Gastroesophageal sphincter (tissue), 4 donors: ENCODE data around the gene GLI3. TPM values are rescaled to one million over a fixed set of nuclear protein-coding genes. Genes with fewer than 3 reads are reported as not detected.

Experiments used
- ATAC-seq: fragments of 150-250 bp; one replicate; pipeline ENCODE4 v1.9.1; 2016; ENCODE audit warnings: mild to moderate bottlenecking, moderate library complexity
- H3K27ac ChIP-seq, 4 donors: fragments of 200-600 bp; sonication (generic) in 3 of 4; 1 replicate in 3 of 4; 2 replicates in 1 of 4; pipeline ENCODE4 v1.5.1; 2016 to 2019
- H3K27me3 ChIP-seq: fragments of 200-600 bp; sonication (generic); one replicate; pipeline ENCODE4 v1.5.1; 2019
- H3K36me3 ChIP-seq, 2 donors: fragments of 200-600 bp; sonication (generic); one replicate each; pipeline ENCODE4 v1.5.1; 2019; ENCODE audit warnings: control low read depth in 1 of 2
- H3K4me1 ChIP-seq, 3 donors: fragments of 200-600 bp; sonication (generic); 1 replicate in 2 of 3; 2 replicates in 1 of 3; pipeline ENCODE4 v1.5.1; 2016 to 2019; ENCODE audit warnings: control low read depth in 2 of 3
- H3K4me3 ChIP-seq, 2 donors: fragments of 200-600 bp; sonication (generic); one replicate each; pipeline ENCODE4 v1.5.1; 2019; ENCODE audit warnings: mild to moderate bottlenecking in 1 of 2, moderate library complexity in 1 of 2
- H3K9me3 ChIP-seq, 3 donors: fragments of 200-600 bp; sonication (generic); one replicate each; pipeline ENCODE4 v1.5.1; 2017 to 2019; ENCODE audit warnings: control low read depth in 2 of 3
- EP300 ChIP-seq: sonication (generic); formaldehyde crosslinking; IDR thresholded peaks from one replicate; pipeline ENCODE4 v1.6.1; 2017; ENCODE audit warnings: antibody characterized with exemption, mild to moderate bottlenecking
- POLR2A ChIP-seq, 2 donors: fragments of 450-650 bp; IDR thresholded peaks; one replicate each; pipeline ENCODE4 v1.6.1; 2017; ENCODE audit warnings: antibody characterized with exemption in 2 of 2, mild to moderate bottlenecking in 2 of 2, moderate library complexity in 1 of 2
- POLR2AphosphoS5 ChIP-seq: sonication (generic); formaldehyde crosslinking; IDR thresholded peaks from one replicate; pipeline ENCODE4 v1.6.1; 2017; ENCODE audit warnings: antibody characterized with exemption
- WGBS, 2 donors: methylation state at CpG; one replicate each; pipeline ENCODE4 v1.1.5; 2018; ENCODE audit warnings: low coverage in 1 of 2; 5-methylcytosine and 5-hydroxymethylcytosine counted together
- total RNA-seq, 4 donors: library from RNA; depleted of rRNA; stranded (reverse); fragments of >200 nt; gene quantifications; one replicate each; pipeline ENCODE4 v1.1.0, GENCODE V29; 2016
- TF ChIP-seq, protein P1 (sequence below), 4 experiments: fragments of 200-600 bp in 2 of 4; fragments of 450-650 bp in 2 of 4; sonication (generic) in 1 of 4; IDR thresholded peaks; one replicate each; pipeline ENCODE4 v1.5.1; 2017 to 2019; ENCODE audit warnings: antibody characterized with exemption in 4 of 4, mild to moderate bottlenecking in 2 of 4, moderate library complexity in 2 of 4

Gene GLI3
- total RNA-seq, 4 donors from 2014 or later: 7.3 to 18.2 (median 12.6) TPM

DNA sequence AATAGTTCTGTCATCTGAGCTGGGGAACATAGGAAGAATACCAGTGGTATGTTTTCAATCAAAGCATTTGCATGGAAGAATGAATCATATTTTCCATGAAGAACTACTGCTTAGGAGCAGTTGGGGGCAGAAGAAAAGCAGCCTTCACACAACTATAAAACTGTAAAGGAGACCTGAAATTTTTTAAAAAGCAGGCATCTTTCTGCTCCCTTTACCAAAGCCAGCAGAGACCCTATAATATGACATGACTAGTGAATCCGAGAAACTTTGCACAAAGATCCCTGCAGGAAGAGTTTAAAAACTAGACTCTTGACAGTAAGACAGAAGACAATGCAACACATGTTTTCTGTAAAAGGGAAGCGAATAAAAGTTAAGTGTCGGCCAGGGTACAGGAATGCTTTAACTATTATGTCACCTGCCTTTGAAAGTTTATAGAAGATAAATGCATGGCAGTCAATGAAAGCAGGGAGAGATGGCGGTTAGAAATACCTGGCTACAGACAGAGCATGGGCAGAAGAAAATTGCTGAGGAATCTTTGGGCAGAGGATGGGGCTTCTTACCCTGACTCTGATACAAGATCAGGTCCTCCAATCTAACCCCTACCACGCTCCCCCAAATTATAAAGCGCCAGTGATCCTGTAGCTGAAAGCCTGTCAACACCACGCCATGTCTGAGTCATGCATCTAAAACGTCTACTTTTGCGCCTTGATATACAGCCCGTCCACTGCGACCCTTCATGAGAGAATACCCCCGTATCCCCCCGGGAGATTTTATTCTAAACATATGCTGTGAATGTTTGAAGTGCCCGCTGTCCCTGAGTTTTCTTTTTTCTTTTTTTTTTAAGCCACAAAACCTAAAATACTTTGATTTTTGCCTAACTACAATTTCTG lies 93.1 kb downstream of the GLI3 start:
- Histone ChIP-seq H3K9me3 (no peaks in the 10 kb centered on the region), H3K27me3 (no peaks in the 10 kb centered on the region), H3K36me3 (no peaks in the 10 kb centered on the region), H3K27ac (no peak overlapping the region), H3K4me3 (no peak overlapping the region), H3K4me1 (peaks cover 0 to 30% (median 7%) of the 10 kb centered on the region in 3 donors)
- WGBS, 2 donors: 32 to 63% methylated on average over 4 to 14 of the region's 14 CpGs
- no peak for ATAC-seq
- no peak for TF ChIP-seq POLR2AphosphoS5
- no peak for TF ChIP-seq POLR2A (IDR thresholded peaks at IDR 0.05)
- TF ChIP-seq EP300: no peak
- TF ChIP-seq, protein P1, sequence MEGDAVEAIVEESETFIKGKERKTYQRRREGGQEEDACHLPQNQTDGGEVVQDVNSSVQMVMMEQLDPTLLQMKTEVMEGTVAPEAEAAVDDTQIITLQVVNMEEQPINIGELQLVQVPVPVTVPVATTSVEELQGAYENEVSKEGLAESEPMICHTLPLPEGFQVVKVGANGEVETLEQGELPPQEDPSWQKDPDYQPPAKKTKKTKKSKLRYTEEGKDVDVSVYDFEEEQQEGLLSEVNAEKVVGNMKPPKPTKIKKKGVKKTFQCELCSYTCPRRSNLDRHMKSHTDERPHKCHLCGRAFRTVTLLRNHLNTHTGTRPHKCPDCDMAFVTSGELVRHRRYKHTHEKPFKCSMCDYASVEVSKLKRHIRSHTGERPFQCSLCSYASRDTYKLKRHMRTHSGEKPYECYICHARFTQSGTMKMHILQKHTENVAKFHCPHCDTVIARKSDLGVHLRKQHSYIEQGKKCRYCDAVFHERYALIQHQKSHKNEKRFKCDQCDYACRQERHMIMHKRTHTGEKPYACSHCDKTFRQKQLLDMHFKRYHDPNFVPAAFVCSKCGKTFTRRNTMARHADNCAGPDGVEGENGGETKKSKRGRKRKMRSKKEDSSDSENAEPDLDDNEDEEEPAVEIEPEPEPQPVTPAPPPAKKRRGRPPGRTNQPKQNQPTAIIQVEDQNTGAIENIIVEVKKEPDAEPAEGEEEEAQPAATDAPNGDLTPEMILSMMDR (IDR thresholded peaks at IDR 0.05): no peak

DNA sequence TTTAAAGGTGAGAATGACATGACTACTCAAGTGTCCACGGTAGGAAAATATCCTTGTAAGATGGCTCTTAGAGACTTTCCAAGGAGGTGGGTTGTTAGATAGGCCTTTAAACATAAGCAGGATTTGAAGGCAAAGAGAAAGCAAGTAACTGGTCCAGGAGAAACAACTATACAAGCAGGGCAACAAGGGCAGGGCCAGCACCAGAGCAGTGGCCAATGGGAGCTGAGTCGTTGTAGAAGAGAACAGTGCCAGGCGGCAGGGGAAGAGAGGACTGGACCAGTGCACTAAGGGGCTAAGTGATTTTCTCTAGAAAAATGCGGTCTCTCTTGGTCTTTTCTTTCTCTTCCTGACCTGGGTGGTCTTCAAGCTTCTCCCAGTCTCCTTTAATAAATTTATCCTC lies 94.9 kb downstream of the GLI3 start:
- H3K27ac ChIP-seq: no peak overlapping the region
- TF ChIP-seq, protein P1 (IDR thresholded peaks at IDR 0.05): no peak
- TF ChIP-seq POLR2AphosphoS5 (no peak), POLR2A (IDR thresholded peaks at IDR 0.05) (no peak), EP300 (no peak)
- H3K4me3 ChIP-seq: no peak overlapping the region
- no peaks in the 10 kb centered on the region for H3K36me3 ChIP-seq
- no peaks in the 10 kb centered on the region for H3K27me3 ChIP-seq
- WGBS, 2 donors: 86 to 93% methylated on average over 1 to 4 of the region's 4 CpGs
- ATAC-seq: no peak
- no peaks in the 10 kb centered on the region for H3K9me3 ChIP-seq
- peaks cover 0 to 39% (median 10%) of the 10 kb centered on the region in 3 donors for H3K4me1 ChIP-seq

DNA sequence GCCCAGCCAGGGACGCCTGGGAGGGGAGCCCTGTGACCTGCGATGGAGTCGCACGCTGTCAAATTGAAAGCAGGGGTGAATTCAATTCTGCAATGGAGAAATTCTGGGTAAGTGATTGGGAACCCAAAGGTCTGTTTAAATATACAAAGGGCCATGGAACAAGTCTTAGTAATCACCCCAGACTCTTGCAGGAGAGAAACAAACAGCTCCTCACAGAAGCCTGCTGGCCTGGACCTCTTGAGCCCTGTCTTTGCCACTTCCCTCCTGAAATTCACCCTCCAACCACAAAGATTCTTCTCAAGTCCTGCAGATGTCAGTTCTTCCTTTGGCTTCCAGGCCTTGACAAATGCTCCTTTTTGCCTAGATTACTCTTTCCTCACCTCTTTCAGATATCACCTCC lies 97.3 kb downstream of the GLI3 start:
- H3K27ac ChIP-seq: no peak overlapping the region
- TF ChIP-seq, protein P1 (IDR thresholded peaks at IDR 0.05): no peak
- TF ChIP-seq EP300 (no peak), POLR2AphosphoS5 (no peak), POLR2A (IDR thresholded peaks at IDR 0.05) (no peak)
- 91 to 93% methylated on average over 4 of the region's 4 CpGs for WGBS, 2 donors
- H3K9me3 ChIP-seq: no peaks in the 10 kb centered on the region
- no peaks in the 10 kb centered on the region for H3K36me3 ChIP-seq
- no peak overlapping the region for H3K4me3 ChIP-seq
- peaks cover 0 to 41% (median 10%) of the 10 kb centered on the region in 3 donors for H3K4me1 ChIP-seq
- no peaks in the 10 kb centered on the region for H3K27me3 ChIP-seq
- ATAC-seq: no peak

DNA sequence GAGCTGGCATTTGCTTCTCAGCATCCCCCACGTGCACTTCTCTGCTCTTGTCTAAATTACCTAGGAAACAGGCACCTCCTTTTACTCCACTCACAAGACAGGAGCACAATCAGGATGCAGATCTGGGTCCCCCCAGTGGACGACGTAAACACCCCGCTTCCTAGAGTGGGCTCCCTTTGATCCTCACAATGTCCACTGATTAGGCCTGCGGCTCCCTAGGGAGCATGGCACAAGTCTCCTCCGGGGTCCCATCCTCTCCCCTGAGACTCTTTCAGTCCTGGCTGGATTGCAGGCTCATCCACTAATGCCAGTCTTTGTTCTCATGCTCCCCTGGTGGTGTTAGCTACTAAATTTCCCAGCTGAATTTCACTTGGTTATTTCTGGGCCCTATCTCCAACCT lies 98.3 kb downstream of the GLI3 start:
- H3K27ac ChIP-seq: no peak overlapping the region
- H3K9me3 ChIP-seq: no peaks in the 10 kb centered on the region
- TF ChIP-seq POLR2A (IDR thresholded peaks at IDR 0.05) (no peak), EP300 (no peak), POLR2AphosphoS5 (no peak)
- TF ChIP-seq, protein P1 (IDR thresholded peaks at IDR 0.05): no peak
- H3K4me3 ChIP-seq: no peak overlapping the region
- ATAC-seq: no peak
- WGBS, 2 donors: 57 to 65% methylated on average over 3 to 4 of the region's 6 CpGs
- peaks cover 0 to 44% (median 6%) of the 10 kb centered on the region in 3 donors for H3K4me1 ChIP-seq
- no peaks in the 10 kb centered on the region for H3K27me3 ChIP-seq
- H3K36me3 ChIP-seq: no peaks in the 10 kb centered on the region

DNA sequence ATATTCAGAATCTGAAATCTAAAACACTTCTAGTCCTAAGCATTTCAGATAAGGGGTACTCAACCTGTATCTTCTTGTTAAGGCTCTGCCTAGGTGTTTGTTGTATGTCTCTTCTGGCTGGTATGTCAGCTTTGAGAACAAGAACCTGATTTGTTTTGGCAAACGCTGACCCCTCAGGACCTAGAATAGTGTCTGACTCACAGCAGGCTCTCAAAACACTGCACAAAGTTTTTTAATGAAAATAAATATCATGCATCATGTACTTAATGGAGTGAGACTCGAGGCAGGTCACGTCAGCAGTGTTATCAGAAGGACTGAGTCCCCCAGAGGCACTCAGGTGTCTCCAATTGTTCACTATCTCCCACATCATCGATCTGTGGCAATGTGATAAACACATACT lies 99.1 kb downstream of the GLI3 start:
- peaks cover 0 to 37% (median 3%) of the 10 kb centered on the region in 3 donors for H3K4me1 ChIP-seq
- 53 to 62% methylated on average over 3 to 4 of the region's 4 CpGs for WGBS, 2 donors
- H3K36me3 ChIP-seq: no peaks in the 10 kb centered on the region
- no peak overlapping the region for H3K27ac ChIP-seq
- no peak for ATAC-seq
- no peak overlapping the region for H3K4me3 ChIP-seq
- TF ChIP-seq POLR2AphosphoS5 (no peak), EP300 (no peak), POLR2A (IDR thresholded peaks at IDR 0.05) (no peak)
- TF ChIP-seq, protein P1 (IDR thresholded peaks at IDR 0.05): no peak
- no peaks in the 10 kb centered on the region for H3K27me3 ChIP-seq
- no peaks in the 10 kb centered on the region for H3K9me3 ChIP-seq
